ENCODE data around the gene PCGF3. TPM values are rescaled to one million over a fixed set of nuclear protein-coding genes. Genes with fewer than 3 reads are reported as not detected.

PCGF3 gene
- total and polyA plus RNA-seq, 9 of the 15 experiments (the other 6 are each of a cell fraction or from before 2014, with no cell fraction given) = 2.6 to 46.1 (median 20.3) TPM

GRCh38 chr4:705278-706082, at the start of gene PCGF3 (continued):
- peak; percentile 45 for TF ChIP-seq KDM5B (IDR thresholded peaks at IDR 0.05; ENCODE audit: insufficient replicate concordance, low read depth, low read length)
- TF ChIP-seq BRD4 (IDR thresholded peaks at IDR 0.05) = 0 out of 2 replicates have a peak, but pooled peaks have one; percentile 36
- TF ChIP-seq SIN3B (IDR thresholded peaks at IDR 0.05; ENCODE audit: low read depth) = peak; percentile 46; the same call in 1 of the 2 replicates
- TF ChIP-seq ZNF707 (CRISPR knock-in tag; conservative IDR thresholded peaks at IDR 0.05) = no peak
- 0 out of 2 replicates have a peak, but pooled peaks have one; percentile 27 for TF ChIP-seq KDM2B (CRISPR knock-in tag; IDR thresholded peaks at IDR 0.05)
- TF ChIP-seq TOE1 (IDR thresholded peaks at IDR 0.05; ENCODE audit: borderline replicate concordance) = 0 out of 2 replicates have a peak, but pooled peaks have one; percentile 52
- no peak for TF ChIP-seq TOE1 (CRISPR knock-in tag; IDR thresholded peaks at IDR 0.05; ENCODE audit: borderline replicate concordance, low read depth)
- TF ChIP-seq ZNF24 (IDR thresholded peaks at IDR 0.05) = 0 out of 2 replicates have a peak, but pooled peaks have one; percentile 32
- peak; percentile 78 for TF ChIP-seq NFIC (IDR thresholded peaks at IDR 0.05)
- TF ChIP-seq TAF1 (IDR thresholded peaks at IDR 0.05; ENCODE audit: control insufficient read depth, extremely low read depth, insufficient read depth, low read length, severe bottlenecking) = peak; percentile 45
- TF ChIP-seq MTA2 (IDR thresholded peaks at IDR 0.05; ENCODE audit: low read depth) = peak; percentile 44; the same call in 1 of the 2 replicates
- TF ChIP-seq NCOA6 (IDR thresholded peaks at IDR 0.05) = peak; percentile 86
- peak in 1 of 2 experiments; percentile 71 for TF ChIP-seq AFF1 (IDR thresholded peaks at IDR 0.05; ENCODE audit: low read depth in 1 of 2, partially characterized antibody in 2 of 2)
- peak; percentile 71; the same call in 1 of the 2 replicates for TF ChIP-seq SP1 (CRISPR knock-in tag; IDR thresholded peaks at IDR 0.05)
- TF ChIP-seq NR2C1 (IDR thresholded peaks at IDR 0.05) = peak; percentile 96
- TF ChIP-seq NR2C1 (tag; IDR thresholded peaks at IDR 0.05) = peak; percentile 94
- peak; percentile 83 for TF ChIP-seq VEZF1 (CRISPR knock-in tag; IDR thresholded peaks at IDR 0.05)
- TF ChIP-seq E2F1 (CRISPR knock-in tag; IDR thresholded peaks at IDR 0.05) = 0 out of 2 replicates have a peak, but pooled peaks have one; percentile 50
- TF ChIP-seq DEAF1 (CRISPR knock-in tag; IDR thresholded peaks at IDR 0.05) = peak; percentile 95
- TF ChIP-seq TRIM24 (IDR thresholded peaks at IDR 0.05) = peak; percentile 60 to 61

Measured in K562 (cell line).